Measurements from ENCODE around the gene PCSK5. TPM values are rescaled to one million over a fixed set of nuclear protein-coding genes. Genes with fewer than 3 reads are reported as not detected.

Gene PCSK5
- total RNA-seq, 1 experiment from 2014 or later: 7.5 TPM

- WGBS (ENCODE audit: extremely low coverage, insufficient read length, low lambda C conversion rate): no CpG with 5 or more reads among the region's 6 CpGs
- Histone ChIP-seq H3K27me3 (ENCODE audit: insufficient read depth, low read length) (no peaks in the 10 kb centered on the region), H3K4me1 (ENCODE audit: insufficient read depth, low read length) (no peaks in the 10 kb centered on the region), H3K23ac (ENCODE audit: insufficient read length, low read depth, low read length) (no peak overlapping the region), H3K9ac (ENCODE audit: extremely low read depth, insufficient read length, low read length) (no peak overlapping the region), H2BK12ac (ENCODE audit: insufficient read length, low read depth, low read length) (no peak overlapping the region), H2BK15ac (ENCODE audit: low read depth, low read length) (no peak overlapping the region), H3K4me2 (ENCODE audit: insufficient read depth, insufficient read length, low read length) (no peak overlapping the region), H3K9me3 (ENCODE audit: control insufficient read depth, low read depth, low read length) (no peaks in the 10 kb centered on the region), H4K20me1 (ENCODE audit: control insufficient read depth, insufficient read depth, insufficient read length) (no peaks in the 10 kb centered on the region), H2BK20ac (ENCODE audit: low read depth, low read length, poor library complexity, severe bottlenecking) (no peak overlapping the region), H3K56ac (ENCODE audit: insufficient read length, low read depth, low read length) (no peak overlapping the region), H3K14ac (ENCODE audit: insufficient read depth, low read length) (no peak overlapping the region), H3K4ac (ENCODE audit: low read depth, low read length) (no peak overlapping the region), H4K91ac (ENCODE audit: insufficient read length, low read depth, low read length) (no peak overlapping the region), H3K23me2 (ENCODE audit: insufficient read length, low read depth, low read length, poor library complexity, severe bottlenecking) (no peaks in the 10 kb centered on the region), H2AK5ac (ENCODE audit: insufficient read length, low read length) (no peak overlapping the region), H4K8ac (replicated peaks; ENCODE audit: insufficient read length, low read depth, low read length) (no peak overlapping the region), H3K18ac (ENCODE audit: insufficient read length, low read depth, low read length) (no peak overlapping the region), H2AFZ (ENCODE audit: low read length) (no peak overlapping the region), H3K27ac (ENCODE audit: insufficient read length, low read depth, low read length) (no peak overlapping the region), H2BK120ac (ENCODE audit: low read depth, low read length, poor library complexity, severe bottlenecking) (no peak overlapping the region), H3K79me2 (ENCODE audit: insufficient read depth, low read length) (no peaks in the 10 kb centered on the region), H2BK5ac (ENCODE audit: insufficient read length, low read length) (no peak overlapping the region), H4K5ac (ENCODE audit: insufficient read length, low read depth, low read length) (no peak overlapping the region), H3K79me1 (ENCODE audit: insufficient read depth, low read depth, low read length, poor library complexity, severe bottlenecking) (no peaks in the 10 kb centered on the region), H3T11ph (ENCODE audit: low read length) (no peak overlapping the region)
- no peaks in the 10 kb centered on the region for H3K27me3 Mint-ChIP-seq (ENCODE audit: low read depth)
- H3K27ac Mint-ChIP-seq: no peak overlapping the region; a peak in 1 of 7 replicates
- no peak overlapping the region for H3K4me3 Mint-ChIP-seq
- no peaks in the 10 kb centered on the region for H3K9me3 Mint-ChIP-seq
- no peak for TF ChIP-seq CTCF (conservative IDR thresholded peaks at IDR 0.05)
- no peak for DNase-seq
- H3K4me1 Mint-ChIP-seq: peaks cover 4% of the 10 kb centered on the region in 2 experiments; a peak in 3 of 4 replicates
- H3K36me3 Mint-ChIP-seq (ENCODE audit: insufficient read depth in 1 of 3, low read depth in 3 of 3): no peaks in the 10 kb centered on the region
Measured at GRCh38 chr9:75851917-75852316, 38.6 kb upstream of the PCSK5 start.

All from H9 (cell line).